ENCODE measurements around the gene GPS1.

- TF ChIP-seq CTCF (IDR thresholded peaks at IDR 0.05; ENCODE audit: low read depth, low read length) (no peak), MYC (IDR thresholded peaks at IDR 0.05; ENCODE audit: low read depth, low read length) (no peak), POLR2A (IDR thresholded peaks at IDR 0.05; ENCODE audit: extremely low read depth, insufficient read length) (no peak)
These were observed 35.4 kb upstream of the GPS1 start for GRCh38 chr17:82016061-82016874.
